ENCODE measurements around the gene SLC2A9. TPM values are rescaled to one million over a fixed set of nuclear protein-coding genes. Genes with fewer than 3 reads are reported as not detected.

The SLC2A9 gene
- total and polyA plus RNA-seq, 9 donors: 1.2 to 10.1 (median 4.8) TPM

DNA sequence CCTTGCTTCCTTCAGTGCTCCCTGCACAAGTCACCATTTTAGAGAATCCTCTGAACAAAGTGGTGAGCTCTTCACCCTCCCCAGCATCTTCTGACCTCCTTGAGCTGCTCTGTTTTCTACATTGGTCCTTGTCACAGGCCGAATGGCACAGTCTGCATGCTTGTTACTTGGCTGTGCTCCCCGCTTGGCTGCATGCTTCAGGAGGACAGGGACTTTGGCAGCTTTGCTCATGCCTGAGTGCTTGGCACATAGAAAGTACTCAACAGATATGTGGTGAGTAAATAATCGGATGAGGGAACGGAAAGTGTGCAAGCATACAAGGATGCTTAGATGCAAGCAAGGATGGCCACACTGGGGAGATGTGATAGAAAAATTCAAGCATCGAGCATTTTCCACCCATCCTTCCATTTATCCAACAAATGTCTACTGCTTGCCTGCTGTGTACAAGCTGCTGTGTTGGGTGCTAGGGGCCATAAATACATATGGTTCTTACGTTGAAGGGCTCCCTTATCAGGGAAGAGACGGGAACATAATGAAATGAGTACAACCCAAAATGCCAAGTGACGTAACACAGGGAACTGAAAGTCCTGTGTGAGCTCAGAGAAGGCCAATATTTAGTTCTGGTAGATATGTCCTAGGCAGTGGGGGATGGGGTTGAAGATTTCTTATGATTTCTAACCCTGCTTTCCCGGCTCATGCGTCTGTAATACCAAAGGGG is 31.2 kb downstream of the SLC2A9 start:
- Histone ChIP-seq H3K4me3 (no peak overlapping the region), H3K27me3 (no peaks in the 10 kb centered on the region), H3K36me3 (no peaks in the 10 kb centered on the region), H3K9me3 (no peaks in the 10 kb centered on the region), H3K4me1 (ENCODE audit: insufficient read depth) (no peaks in the 10 kb centered on the region), H3K27ac (no peak overlapping the region)
- no peak for DNase-seq
- WGBS, 3 donors: 80 to 89% (median 87%) methylated on average over 10 of the region's 10 CpGs
- intact Hi-C loops (cut with DNase I): no loop called here
- TF ChIP-seq EP300 (IDR thresholded peaks at IDR 0.05) (no peak), CTCF (IDR thresholded peaks at IDR 0.05) (no peak), POLR2A (IDR thresholded peaks at IDR 0.05) (no peak)

GRCh38 chr4:9988933-9989332 is 32.4 kb downstream of the SLC2A9 start:
- WGBS, 3 donors: 58 to 75% (median 69%) methylated on average over 2 of the region's 2 CpGs
- H3K4me3 ChIP-seq: no peak overlapping the region
- DNase-seq: no peak
- H3K9me3 ChIP-seq: no peaks in the 10 kb centered on the region
- H3K4me1 ChIP-seq (ENCODE audit: insufficient read depth): no peaks in the 10 kb centered on the region
- H3K36me3 ChIP-seq: no peaks in the 10 kb centered on the region
- no peaks in the 10 kb centered on the region for H3K27me3 ChIP-seq
- TF ChIP-seq POLR2A (IDR thresholded peaks at IDR 0.05): no peak
- TF ChIP-seq EP300 (IDR thresholded peaks at IDR 0.05): no peak
- no peak for TF ChIP-seq CTCF (IDR thresholded peaks at IDR 0.05)
- intact Hi-C loops (cut with DNase I): no loop called here
- no peak overlapping the region for H3K27ac ChIP-seq

DNA sequence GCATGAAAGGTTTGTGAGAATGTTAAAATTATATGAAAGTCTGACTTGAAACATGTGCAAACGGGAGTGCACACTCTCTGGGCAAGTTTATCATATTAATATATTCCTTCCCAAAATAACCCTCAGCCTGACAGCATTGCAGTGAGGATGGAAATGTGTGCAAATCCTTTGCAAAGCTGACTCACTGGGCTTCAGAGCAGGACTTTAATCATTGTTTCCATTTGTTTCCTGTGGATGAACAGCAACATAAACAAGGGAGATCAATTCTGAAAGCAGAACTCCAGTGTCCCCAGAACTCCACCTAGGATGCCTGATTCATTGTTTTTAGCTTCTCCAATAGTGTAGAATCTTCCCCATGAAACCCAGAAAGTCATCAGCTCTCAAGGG is 32.9 kb downstream of the SLC2A9 start:
- intact Hi-C loops (cut with DNase I): no loop called here
- TF ChIP-seq EP300 (IDR thresholded peaks at IDR 0.05): no peak
- TF ChIP-seq POLR2A (IDR thresholded peaks at IDR 0.05): no peak
- no peak for TF ChIP-seq CTCF (IDR thresholded peaks at IDR 0.05)
- H3K4me3 ChIP-seq: no peak overlapping the region
- H3K9me3 ChIP-seq: no peaks in the 10 kb centered on the region
- no peaks in the 10 kb centered on the region for H3K27me3 ChIP-seq
- H3K36me3 ChIP-seq: no peaks in the 10 kb centered on the region
- no peak overlapping the region for H3K27ac ChIP-seq
- no peak for DNase-seq
- 9 to 15% (median 11%) methylated on average over 1 of the region's 1 CpG for WGBS, 3 donors
- H3K4me1 ChIP-seq (ENCODE audit: insufficient read depth): no peaks in the 10 kb centered on the region

- intact Hi-C loops (cut with DNase I): no loop called here
- H3K27me3 ChIP-seq: no peaks in the 10 kb centered on the region
- no peaks in the 10 kb centered on the region for H3K9me3 ChIP-seq
- TF ChIP-seq CTCF (IDR thresholded peaks at IDR 0.05) (no peak), EP300 (IDR thresholded peaks at IDR 0.05) (no peak), POLR2A (IDR thresholded peaks at IDR 0.05) (no peak)
- H3K4me1 ChIP-seq (ENCODE audit: insufficient read depth): no peaks in the 10 kb centered on the region
- no peak overlapping the region for H3K27ac ChIP-seq
- no peaks in the 10 kb centered on the region for H3K36me3 ChIP-seq
- 90 to 95% (median 93%) methylated on average over 5 of the region's 5 CpGs for WGBS, 3 donors
- DNase-seq: no peak
- no peak overlapping the region for H3K4me3 ChIP-seq
Observed at GRCh38 chr4:9987749-9988362, 33.4 kb downstream of the SLC2A9 start.
